ENCODE measurements around the gene C5orf15. TPM values are rescaled to one million over a fixed set of nuclear protein-coding genes. Genes with fewer than 3 reads are reported as not detected.
A peak's percentile ranks its signal among the peaks of the same experiment; 100 is the strongest.

Gene C5orf15
- polyA plus RNA-seq, 1 donor, result 73.8 TPM

GRCh38 chr5:133994990-133995333 lies 26.5 kb upstream of the C5orf15 start:
- H3K27me3 ChIP-seq (ENCODE audit: control insufficient read depth, insufficient read depth, low read length), result no peaks in the 10 kb centered on the region

GRCh38 chr5:133994297-133994989 lies 26.0 kb upstream of the C5orf15 start:
- DNase-seq, result no peak
- Histone ChIP-seq H3K4me3 (ENCODE audit: low read length) (no peak overlapping the region), H3K9me3 (ENCODE audit: control insufficient read depth, low read depth, low read length) (no peaks in the 10 kb centered on the region), H3K4me1 (ENCODE audit: control insufficient read depth, insufficient read depth, low read length) (peaks cover 34% of the 10 kb centered on the region), H3K27me3 (ENCODE audit: control insufficient read depth, insufficient read depth, low read length) (no peaks in the 10 kb centered on the region), H3K27ac (ENCODE audit: low read length) (peak overlapping the region; percentile 49), H3K36me3 (ENCODE audit: control insufficient read depth, insufficient read depth, low read length) (peaks cover 27% of the 10 kb centered on the region)
- no CpG with 5 or more reads among the region's 9 CpGs for whole genome bisulfite sequencing (ENCODE audit: insufficient coverage, low lambda C conversion rate)

More at GRCh38 chr5:133994990-133995333, 26.5 kb upstream of the C5orf15 start:
- Histone ChIP-seq H3K36me3 (ENCODE audit: control insufficient read depth, insufficient read depth, low read length) (peaks cover 23% of the 10 kb centered on the region), H3K4me1 (ENCODE audit: control insufficient read depth, insufficient read depth, low read length) (peaks cover 37% of the 10 kb centered on the region), H3K4me3 (ENCODE audit: low read length) (no peak overlapping the region), H3K27ac (ENCODE audit: low read length) (peak overlapping the region; percentile 49), H3K9me3 (ENCODE audit: control insufficient read depth, low read depth, low read length) (no peaks in the 10 kb centered on the region)
- no CpG with 5 or more reads among the region's 6 CpGs for WGBS (ENCODE audit: insufficient coverage, low lambda C conversion rate)
- DNase-seq, result no peak

- Histone ChIP-seq H3K9me3 (ENCODE audit: control insufficient read depth, low read depth, low read length) (no peaks in the 10 kb centered on the region), H3K27me3 (ENCODE audit: control insufficient read depth, insufficient read depth, low read length) (no peaks in the 10 kb centered on the region), H3K4me1 (ENCODE audit: control insufficient read depth, insufficient read depth, low read length) (peaks cover 34% of the 10 kb centered on the region), H3K27ac (ENCODE audit: low read length) (no peak overlapping the region), H3K4me3 (ENCODE audit: low read length) (no peak overlapping the region), H3K36me3 (ENCODE audit: control insufficient read depth, insufficient read depth, low read length) (peaks cover 34% of the 10 kb centered on the region)
- no CpG with 5 or more reads among the region's 2 CpGs for WGBS (ENCODE audit: insufficient coverage, low lambda C conversion rate)
- no peak for DNase-seq
These were observed 24.9 kb upstream of the C5orf15 start for GRCh38 chr5:133993185-133993936.

- Histone ChIP-seq H3K27me3 (ENCODE audit: control insufficient read depth, insufficient read depth, low read length) (no peaks in the 10 kb centered on the region), H3K4me1 (ENCODE audit: control insufficient read depth, insufficient read depth, low read length) (peaks cover 34% of the 10 kb centered on the region), H3K4me3 (ENCODE audit: low read length) (no peak overlapping the region), H3K36me3 (ENCODE audit: control insufficient read depth, insufficient read depth, low read length) (peaks cover 37% of the 10 kb centered on the region), H3K9me3 (ENCODE audit: control insufficient read depth, low read depth, low read length) (no peaks in the 10 kb centered on the region), H3K27ac (ENCODE audit: low read length) (no peak overlapping the region)
- no peak for DNase-seq
- WGBS (ENCODE audit: insufficient coverage, low lambda C conversion rate), result no CpG with 5 or more reads among the region's 8 CpGs
These were observed 24.2 kb upstream of the C5orf15 start for GRCh38 chr5:133992429-133993155.

- no peak overlapping the region for H3K4me3 ChIP-seq (ENCODE audit: low read length)
- H3K27me3 ChIP-seq (ENCODE audit: control insufficient read depth, insufficient read depth, low read length), result no peaks in the 10 kb centered on the region
- H3K27ac ChIP-seq (ENCODE audit: low read length), result no peak overlapping the region
- no peak for DNase-seq
- H3K9me3 ChIP-seq (ENCODE audit: control insufficient read depth, low read depth, low read length), result no peaks in the 10 kb centered on the region
- WGBS (ENCODE audit: insufficient coverage, low lambda C conversion rate), result no CpG with 5 or more reads among the region's 5 CpGs
- H3K36me3 ChIP-seq (ENCODE audit: control insufficient read depth, insufficient read depth, low read length), result peaks cover 45% of the 10 kb centered on the region
- H3K4me1 ChIP-seq (ENCODE audit: control insufficient read depth, insufficient read depth, low read length), result peaks cover 27% of the 10 kb centered on the region
These were observed 22.9 kb upstream of the C5orf15 start for GRCh38 chr5:133991171-133991910.

- Histone ChIP-seq H3K27ac (ENCODE audit: low read length) (no peak overlapping the region), H3K27me3 (ENCODE audit: control insufficient read depth, insufficient read depth, low read length) (no peaks in the 10 kb centered on the region), H3K9me3 (ENCODE audit: control insufficient read depth, low read depth, low read length) (no peaks in the 10 kb centered on the region), H3K4me1 (ENCODE audit: control insufficient read depth, insufficient read depth, low read length) (peaks cover 18% of the 10 kb centered on the region), H3K36me3 (ENCODE audit: control insufficient read depth, insufficient read depth, low read length) (peaks cover 50% of the 10 kb centered on the region), H3K4me3 (ENCODE audit: low read length) (no peak overlapping the region)
- no peak for DNase-seq
- WGBS (ENCODE audit: insufficient coverage, low lambda C conversion rate), result no CpG with 5 or more reads among the region's 6 CpGs
These were observed 22.0 kb upstream of the C5orf15 start for GRCh38 chr5:133990396-133990795.

- H3K27ac ChIP-seq (ENCODE audit: low read length), result no peak overlapping the region
- peaks cover 71% of the 10 kb centered on the region for H3K36me3 ChIP-seq (ENCODE audit: control insufficient read depth, insufficient read depth, low read length)
- no peak overlapping the region for H3K4me3 ChIP-seq (ENCODE audit: low read length)
- H3K27me3 ChIP-seq (ENCODE audit: control insufficient read depth, insufficient read depth, low read length), result no peaks in the 10 kb centered on the region
- no peaks in the 10 kb centered on the region for H3K9me3 ChIP-seq (ENCODE audit: control insufficient read depth, low read depth, low read length)
- no peak for DNase-seq
- no CpG with 5 or more reads among the region's 3 CpGs for WGBS (ENCODE audit: insufficient coverage, low lambda C conversion rate)
- no peaks in the 10 kb centered on the region for H3K4me1 ChIP-seq (ENCODE audit: control insufficient read depth, insufficient read depth, low read length)
These were observed 17.2 kb upstream of the C5orf15 start for GRCh38 chr5:133985540-133986180.

GRCh38 chr5:133983674-133984073 lies 15.2 kb upstream of the C5orf15 start:
- no peaks in the 10 kb centered on the region for H3K27me3 ChIP-seq (ENCODE audit: control insufficient read depth, insufficient read depth, low read length)
- no peak for DNase-seq
- H3K36me3 ChIP-seq (ENCODE audit: control insufficient read depth, insufficient read depth, low read length), result peaks cover 61% of the 10 kb centered on the region
- WGBS (ENCODE audit: insufficient coverage, low lambda C conversion rate), result no CpG with 5 or more reads among the region's 5 CpGs
- no peaks in the 10 kb centered on the region for H3K4me1 ChIP-seq (ENCODE audit: control insufficient read depth, insufficient read depth, low read length)
- no peak overlapping the region for H3K27ac ChIP-seq (ENCODE audit: low read length)
- no peaks in the 10 kb centered on the region for H3K9me3 ChIP-seq (ENCODE audit: control insufficient read depth, low read depth, low read length)
- no peak overlapping the region for H3K4me3 ChIP-seq (ENCODE audit: low read length)

GRCh38 chr5:133981714-133982113 lies 13.3 kb upstream of the C5orf15 start:
- H3K4me3 ChIP-seq (ENCODE audit: low read length), result no peak overlapping the region
- no peaks in the 10 kb centered on the region for H3K27me3 ChIP-seq (ENCODE audit: control insufficient read depth, insufficient read depth, low read length)
- no peak overlapping the region for H3K27ac ChIP-seq (ENCODE audit: low read length)
- no peaks in the 10 kb centered on the region for H3K9me3 ChIP-seq (ENCODE audit: control insufficient read depth, low read depth, low read length)
- H3K4me1 ChIP-seq (ENCODE audit: control insufficient read depth, insufficient read depth, low read length), result no peaks in the 10 kb centered on the region
- WGBS (ENCODE audit: insufficient coverage, low lambda C conversion rate), result 80% methylated on average over 1 of the region's 1 CpG
- H3K36me3 ChIP-seq (ENCODE audit: control insufficient read depth, insufficient read depth, low read length), result peaks cover 59% of the 10 kb centered on the region
- DNase-seq, result no peak
